Ishikawa (cell line): ENCODE results near the gene TTC38.

Experiments used
- EGR1 ChIP-seq: IDR thresholded peaks from 2 replicates; pipeline ENCODE4 v1.6.1; 2012
- EP300 ChIP-seq: IDR thresholded peaks from 2 replicates; pipeline ENCODE4 v1.6.1; 2012; ENCODE audit warnings: borderline replicate concordance
- FOXM1 ChIP-seq: IDR thresholded peaks from 2 replicates; pipeline ENCODE4 v1.6.1; 2012; ENCODE audit warnings: low read depth, borderline replicate concordance
- MAX ChIP-seq: IDR thresholded peaks from 2 replicates; pipeline ENCODE4 v1.6.1; 2012
- RAD21 ChIP-seq: IDR thresholded peaks from 2 replicates; pipeline ENCODE4 v1.6.1; 2012; ENCODE audit warnings: low read depth
- REST ChIP-seq: IDR thresholded peaks from 2 replicates; pipeline ENCODE4 v1.6.1; 2012; ENCODE audit warnings: low read depth, mild to moderate bottlenecking
- TAF1 ChIP-seq: IDR thresholded peaks from 2 replicates; pipeline ENCODE4 v1.6.1; 2012; ENCODE audit warnings: low read depth, mild to moderate bottlenecking
- YY1 ChIP-seq: IDR thresholded peaks from 2 replicates; pipeline ENCODE4 v1.6.1; 2012; ENCODE audit warnings: low read depth
- TF ChIP-seq, protein P1 (sequence below): IDR thresholded peaks from 2 replicates; pipeline ENCODE4 v1.6.1; 2012

DNA sequence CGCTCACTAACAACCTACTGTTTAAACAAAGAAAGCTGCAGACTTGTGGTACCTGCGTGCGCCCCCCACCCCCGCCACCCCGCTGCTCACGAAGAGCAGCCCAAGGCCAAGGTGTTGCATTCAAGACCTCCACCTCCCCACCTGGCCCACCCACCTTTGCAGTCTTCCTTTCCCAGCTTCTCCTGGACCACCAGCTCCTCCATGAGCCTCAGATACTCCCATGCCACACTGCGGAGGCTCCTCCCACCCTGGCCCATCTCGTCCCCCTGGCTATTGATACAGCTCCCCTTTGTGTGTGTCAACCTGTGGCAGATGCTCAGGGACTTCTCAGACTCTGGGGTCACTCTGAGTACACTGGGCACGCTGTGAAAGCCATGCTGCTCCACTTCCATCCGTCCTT is 21.6 kb upstream of the TTC38 start:
- TF ChIP-seq EP300, result no peak
- TF ChIP-seq, protein P1, sequence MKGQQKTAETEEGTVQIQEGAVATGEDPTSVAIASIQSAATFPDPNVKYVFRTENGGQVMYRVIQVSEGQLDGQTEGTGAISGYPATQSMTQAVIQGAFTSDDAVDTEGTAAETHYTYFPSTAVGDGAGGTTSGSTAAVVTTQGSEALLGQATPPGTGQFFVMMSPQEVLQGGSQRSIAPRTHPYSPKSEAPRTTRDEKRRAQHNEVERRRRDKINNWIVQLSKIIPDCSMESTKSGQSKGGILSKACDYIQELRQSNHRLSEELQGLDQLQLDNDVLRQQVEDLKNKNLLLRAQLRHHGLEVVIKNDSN, result no peak
- no peak for TF ChIP-seq TAF1
- TF ChIP-seq REST, result no peak
- TF ChIP-seq YY1, result no peak
- TF ChIP-seq FOXM1, result no peak
- TF ChIP-seq RAD21, result no peak
- TF ChIP-seq EGR1, result no peak
- TF ChIP-seq MAX, result no peak
